NCI-H1417 treated with DMSO at 0.1 percent for 48 hours (cell line): ENCODE measurements around the gene CA12.
"Not testable (repeated sequence)": the region's sequence is repeated elsewhere in the genome, so short reads cannot be mapped to it uniquely, and the experiment has no call there.

Experiments used
- DNase-seq: peaks from one replicate; lab custom pipeline; 2025; lab: John Stamatoyannopoulos, UW

The CA12 gene

DNA sequence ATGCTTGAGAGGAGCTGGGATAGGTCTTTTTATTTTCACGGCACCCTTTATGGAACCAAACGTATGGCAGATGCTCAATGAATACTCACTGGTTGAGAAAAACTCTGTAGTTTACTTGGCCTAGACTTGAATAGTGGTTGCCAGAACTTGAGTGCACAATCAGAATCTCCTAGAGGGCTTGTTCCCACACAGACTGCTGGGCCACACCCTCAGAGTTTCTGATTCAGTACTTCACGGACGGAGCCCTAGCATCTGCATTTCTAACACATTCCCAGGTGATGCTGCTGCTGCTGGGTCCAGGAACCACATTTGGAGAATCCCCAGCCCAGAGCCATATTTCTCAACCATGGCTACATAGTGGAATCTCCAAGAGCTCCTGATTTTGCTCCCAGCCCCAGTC, 24.6 kb downstream of the CA12 start:
- DNase-seq = no peak

DNA sequence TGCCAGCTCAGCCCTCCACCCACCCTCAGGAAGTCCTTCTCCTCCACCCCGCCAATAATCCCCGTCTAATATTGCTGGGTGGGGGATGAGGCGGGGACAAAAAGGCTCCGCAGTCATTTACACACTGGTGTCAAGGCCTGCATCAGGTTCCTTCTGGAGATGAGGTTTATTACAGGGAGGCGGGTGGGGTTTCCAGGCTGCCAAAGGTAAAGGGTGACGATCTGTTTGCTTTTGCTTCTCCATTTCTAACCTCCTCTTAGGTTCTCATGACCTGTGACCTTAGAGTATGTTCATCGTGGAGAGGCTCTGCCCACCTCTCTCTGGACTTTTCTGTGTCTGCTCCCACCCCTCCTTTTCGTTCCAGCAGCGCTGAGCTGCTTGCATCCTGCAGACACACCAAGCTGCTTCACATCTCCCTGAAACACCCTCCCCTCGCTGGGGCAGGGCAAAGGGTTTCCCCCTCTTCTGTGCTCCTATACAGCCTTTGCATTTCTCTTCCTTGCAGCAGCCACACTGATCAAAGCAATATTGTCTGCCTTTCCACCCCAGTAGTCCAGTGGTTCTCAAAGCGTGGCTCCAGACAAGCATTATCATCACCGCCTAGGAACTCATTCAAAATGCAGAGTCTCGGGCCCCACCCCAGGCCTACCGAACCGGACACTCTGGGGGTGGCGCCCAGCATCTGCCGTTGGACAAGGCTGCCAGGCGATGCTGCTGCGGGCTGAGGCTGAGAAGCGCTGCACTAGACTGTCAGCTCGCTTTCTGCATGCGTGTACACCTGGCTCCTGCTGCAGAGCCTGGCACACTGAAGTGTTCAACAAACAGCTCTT, 26.6 kb downstream of the CA12 start:
- no peak for DNase-seq

DNA sequence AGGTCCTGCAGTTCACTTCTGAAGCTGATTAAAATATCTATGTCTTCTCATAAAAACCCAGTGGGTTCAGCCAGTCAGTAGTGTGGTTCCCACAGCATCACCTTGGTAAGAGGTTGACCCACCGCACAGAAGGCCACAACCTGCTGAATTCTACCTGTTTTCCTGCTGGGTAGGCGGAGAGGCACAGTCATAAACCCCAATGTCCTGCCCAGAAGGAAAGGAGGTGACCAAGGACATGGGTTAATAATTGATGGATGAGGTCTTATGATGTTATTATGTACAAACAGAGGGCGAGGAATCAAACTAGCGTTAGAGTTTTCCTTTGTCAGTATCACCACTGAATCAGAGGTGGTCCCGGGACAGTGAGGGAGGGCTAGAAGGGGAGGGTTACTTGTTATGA, 27.8 kb downstream of the CA12 start:
- no peak for DNase-seq

DNA sequence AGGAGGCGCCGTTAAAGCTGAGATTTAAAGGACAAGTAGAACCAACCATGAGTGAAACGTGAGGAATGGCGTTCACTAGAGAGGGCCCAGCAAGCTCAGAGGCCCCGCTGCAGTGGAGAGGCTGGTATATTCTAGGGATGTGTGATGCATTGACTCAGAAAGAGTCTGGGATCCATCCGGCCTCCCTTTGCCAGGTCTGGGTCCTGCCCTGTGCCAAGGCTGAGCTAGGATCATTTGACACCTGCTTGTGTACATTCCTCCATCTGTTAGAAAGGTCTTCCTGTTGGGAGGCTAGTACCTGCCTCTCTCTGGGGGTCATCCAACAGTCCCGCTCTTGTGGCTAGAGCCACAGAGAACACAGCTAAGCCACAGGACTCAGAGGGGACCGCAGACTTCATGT, 28.4 kb downstream of the CA12 start:
- no peak for DNase-seq

DNA sequence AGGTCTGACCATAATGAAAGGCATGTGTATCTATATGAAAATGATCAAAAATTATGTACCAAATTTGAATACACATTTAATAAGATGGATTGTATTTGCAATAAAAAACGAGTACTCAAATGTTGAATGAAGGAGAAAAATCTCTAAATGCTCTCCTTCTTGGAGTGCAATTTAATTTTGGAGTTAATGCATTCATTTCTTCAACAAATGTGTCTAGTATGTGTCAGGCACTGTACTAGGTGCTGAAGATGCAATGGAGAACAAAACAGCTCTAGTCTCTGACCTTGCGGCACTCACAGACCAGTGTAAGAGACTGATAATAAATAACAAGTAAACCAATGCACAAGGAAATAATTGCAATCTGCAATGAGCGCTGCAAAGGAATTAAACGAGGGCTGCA, 28.8 kb downstream of the CA12 start:
- no peak for DNase-seq

DNA sequence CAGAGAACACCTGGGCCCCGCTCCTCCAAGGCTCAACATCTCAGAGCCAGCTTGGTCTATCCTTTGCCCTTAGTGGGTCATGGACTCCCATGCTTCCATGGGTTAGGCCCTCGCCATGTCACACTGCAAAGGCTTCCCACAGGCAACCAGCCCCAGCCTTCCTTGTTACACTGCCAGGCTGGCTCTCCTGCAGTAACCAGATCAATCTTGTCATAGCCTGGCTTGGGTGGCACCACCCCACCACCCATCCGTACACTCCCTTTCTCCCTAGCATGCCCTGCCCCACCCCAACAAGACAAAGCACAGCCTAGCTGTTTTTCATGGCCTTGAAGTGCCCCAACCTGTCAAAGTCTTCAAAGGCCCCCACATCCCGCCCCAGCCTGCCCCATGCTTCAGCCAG, 30.5 kb downstream of the CA12 start:
- DNase-seq = no peak

DNA sequence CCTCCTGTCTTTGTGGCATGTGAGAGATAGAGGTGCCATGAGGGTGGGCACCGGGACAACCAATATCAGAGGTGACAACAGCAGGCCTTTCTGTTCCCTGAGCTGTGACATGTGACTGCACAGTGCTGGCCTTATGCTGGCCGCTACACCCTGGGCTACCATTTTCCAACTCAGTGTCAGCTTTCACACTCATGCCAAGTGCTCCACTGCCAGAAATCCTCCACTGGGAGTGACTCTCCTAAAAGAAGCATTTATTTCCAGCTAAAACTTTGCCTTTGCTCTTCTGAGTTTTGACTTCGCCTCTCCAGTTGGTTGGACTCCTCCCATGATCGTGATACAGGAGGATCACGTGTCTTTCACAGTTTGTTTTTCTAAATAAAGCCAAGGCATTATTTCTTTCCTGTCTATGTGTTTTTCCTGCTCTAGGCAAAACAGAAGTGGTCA, 31.4 kb downstream of the CA12 start:
- DNase-seq = no peak

DNA sequence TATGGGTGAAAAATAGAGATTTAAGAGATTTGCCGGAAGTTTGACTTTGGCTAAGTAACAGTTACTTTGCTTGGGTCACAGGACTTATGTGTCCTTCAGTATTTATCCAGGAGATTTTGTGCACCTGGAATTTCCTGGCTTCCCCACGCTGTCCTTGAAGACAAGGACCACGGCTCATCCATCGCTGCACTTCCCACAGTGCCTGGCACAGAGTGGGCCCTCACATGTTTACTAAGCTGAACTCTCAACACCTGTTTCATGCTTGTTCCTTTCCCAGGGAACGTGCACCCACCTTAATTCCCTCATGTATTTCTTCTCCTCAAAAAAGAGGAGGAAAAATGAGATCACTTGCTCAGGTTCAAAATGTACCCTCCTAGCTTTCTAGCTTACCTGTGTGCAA, 32.0 kb downstream of the CA12 start:
- DNase-seq = no peak

DNA sequence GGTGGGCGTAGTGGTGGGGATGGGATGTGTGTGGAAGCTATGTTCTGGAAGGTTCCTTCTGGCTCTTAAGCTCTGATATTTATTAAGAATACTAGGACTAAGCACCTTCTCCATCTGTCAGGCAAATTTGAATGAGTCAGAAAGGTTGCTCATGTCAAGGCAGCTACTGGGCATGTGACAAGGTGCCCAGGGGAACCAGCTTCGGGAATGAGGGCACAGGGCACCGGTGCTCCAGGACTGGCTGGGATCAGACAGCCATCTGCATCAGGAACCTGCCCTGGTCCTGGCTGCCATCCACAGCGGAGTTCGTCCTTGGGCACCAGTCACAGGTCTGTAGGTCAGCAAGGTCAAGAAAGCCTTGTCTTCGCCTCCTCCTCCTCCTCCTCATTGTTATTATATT, 32.5 kb downstream of the CA12 start:
- DNase-seq = no peak

DNA sequence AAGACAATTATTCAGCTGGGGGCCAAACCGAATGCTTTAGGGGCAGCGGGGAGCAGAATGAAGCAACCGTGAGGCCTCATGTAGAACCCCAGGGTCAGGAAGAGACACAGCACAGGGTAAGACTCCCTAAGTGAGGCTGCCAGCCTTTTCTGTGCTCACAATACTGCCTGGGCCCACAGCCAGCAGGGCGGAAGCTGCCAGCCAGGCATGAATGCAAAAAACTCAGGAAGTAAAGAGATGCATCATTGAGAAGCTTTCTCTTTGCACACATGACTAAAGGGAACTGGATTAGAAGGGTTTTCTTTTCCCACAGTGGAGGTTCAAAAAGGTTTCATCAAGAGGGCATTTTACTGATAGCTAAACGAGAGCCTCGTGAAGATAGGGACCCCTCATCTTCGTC, 33.3 kb downstream of the CA12 start:
- DNase-seq = no peak

DNA sequence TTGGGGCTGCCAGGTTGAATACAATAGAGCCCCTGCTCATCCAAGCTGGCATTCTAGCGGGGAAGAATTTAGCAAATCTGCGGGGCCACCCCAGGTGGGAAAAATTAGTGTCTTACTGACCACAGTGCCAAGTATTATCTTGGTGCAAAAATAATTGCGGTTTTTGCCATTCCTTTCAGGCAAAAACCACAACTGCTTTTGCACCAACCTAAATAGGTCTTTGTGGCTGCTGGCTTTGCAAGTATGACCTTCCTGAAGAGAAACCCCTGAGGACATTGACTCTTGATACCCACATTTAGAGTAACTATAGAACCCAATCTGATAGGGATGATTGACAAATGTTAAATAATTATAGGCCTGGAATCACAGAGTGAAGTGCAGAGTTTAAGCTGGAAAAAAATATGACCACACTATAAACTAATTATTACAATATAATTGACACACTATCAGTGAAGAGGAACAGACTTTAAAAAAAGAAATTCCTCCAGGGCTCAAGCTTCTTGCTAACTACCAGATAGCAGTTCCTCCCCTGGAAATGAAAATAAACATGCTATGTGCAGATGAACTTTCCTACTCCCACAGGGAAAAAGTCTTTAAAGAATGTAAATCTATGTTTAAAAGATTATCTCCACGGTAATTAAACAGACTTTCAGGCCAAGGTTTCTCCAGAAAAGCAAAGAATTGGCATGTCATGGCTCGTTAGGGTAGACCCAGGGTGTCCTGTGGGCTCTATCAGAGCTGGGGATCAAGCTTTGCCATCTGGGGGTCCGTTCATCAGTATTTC, 34.4 kb downstream of the CA12 start:
- no peak for DNase-seq

DNA sequence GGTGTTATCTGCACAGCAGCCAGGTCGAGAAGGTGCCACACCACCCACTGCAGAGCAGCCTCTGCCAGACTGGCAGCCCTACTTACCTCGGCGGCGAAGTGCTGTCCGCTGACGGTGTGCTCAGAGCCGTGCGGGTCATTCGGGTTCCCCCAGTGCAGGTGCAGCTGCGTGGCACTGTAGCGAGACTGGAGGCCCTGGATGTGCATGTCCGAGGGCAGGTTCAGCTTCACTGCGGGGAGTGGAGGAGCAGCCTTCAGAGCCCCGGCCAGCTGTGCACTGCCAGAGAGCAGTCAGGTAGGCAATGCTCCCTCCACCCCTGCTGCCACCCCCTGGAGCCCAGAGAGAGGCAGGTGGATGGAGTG, 36.3 kb downstream of the CA12 start:
- no peak for DNase-seq

DNA sequence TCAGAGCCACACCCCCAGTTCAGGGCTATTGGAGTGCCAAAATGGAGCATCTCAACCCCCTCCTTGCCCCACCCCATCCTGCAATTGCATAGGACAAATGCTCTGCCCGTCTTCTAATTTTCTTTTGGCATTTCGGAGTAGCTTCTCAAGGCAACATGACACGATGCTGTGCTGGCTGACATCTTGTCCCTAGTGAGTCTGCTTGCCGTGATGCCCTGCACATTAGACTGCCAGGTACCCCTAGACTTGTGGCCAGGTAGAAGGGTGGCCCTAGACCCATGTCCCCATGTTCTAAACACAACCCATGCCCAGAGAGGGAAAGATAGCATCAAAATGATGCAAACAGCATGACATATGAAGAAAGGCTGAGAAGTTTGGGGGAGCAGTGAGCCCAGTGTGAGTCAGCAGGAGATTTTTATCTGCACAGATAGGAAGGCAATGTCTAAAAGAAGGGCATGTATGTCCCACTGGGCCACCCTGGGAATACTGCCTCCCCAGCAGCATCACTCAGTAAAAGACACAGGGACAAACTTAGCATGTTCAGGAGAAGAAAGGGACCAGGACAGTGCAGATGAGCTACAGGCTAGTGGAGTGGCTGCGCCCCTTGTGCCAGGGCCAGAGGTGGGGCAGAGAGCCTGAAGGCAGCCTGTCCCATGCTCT, 36.8 kb downstream of the CA12 start:
- DNase-seq = no peak

DNA sequence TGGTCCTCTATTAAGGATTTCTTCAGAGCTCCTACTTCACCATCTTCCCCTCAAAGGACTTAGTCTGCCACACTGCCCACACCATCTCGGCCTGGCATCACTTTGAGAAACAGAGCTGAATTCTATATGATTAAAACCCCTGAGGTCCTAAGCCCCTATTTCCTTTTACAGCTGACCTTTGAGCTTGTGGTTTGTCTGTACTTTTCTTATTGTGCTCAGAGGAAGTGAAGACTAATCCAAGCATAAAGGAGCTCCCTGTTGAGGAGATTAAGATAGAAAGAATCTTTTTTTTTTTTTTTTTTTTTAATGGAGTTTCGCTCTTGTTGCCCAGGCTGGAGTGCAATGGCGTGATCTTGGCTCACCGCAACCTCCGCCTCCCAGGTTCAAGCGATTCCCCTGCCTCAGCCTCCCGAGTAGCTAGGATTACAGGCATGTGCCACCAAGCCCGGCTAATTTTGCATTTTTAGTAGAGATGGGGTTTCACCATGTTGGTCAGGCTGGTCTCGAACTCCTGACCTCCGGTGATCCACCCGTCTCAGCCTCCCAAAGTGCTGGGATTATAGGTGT, 38.6 kb downstream of the CA12 start:
- not testable (repeated sequence) for DNase-seq

DNA sequence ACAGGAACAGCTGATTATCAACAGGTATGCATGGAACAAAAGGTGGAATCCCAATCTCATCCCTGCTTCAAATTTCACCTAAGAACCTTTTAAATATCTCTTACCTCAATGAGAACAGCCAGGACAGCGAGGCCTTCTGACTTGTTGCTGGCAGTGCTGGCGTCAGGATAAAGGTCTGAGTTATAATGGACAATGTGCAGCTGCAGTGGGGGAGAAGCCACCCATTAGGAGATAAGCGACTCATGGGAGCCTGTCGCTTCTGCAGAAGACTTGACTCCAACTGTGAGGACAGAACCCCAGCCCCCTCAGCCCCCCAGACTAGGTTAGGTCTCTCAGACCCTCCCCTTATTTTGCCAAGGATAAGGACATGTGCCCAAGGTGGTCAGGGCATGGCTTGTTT, 39.7 kb downstream of the CA12 start:
- no peak for DNase-seq

DNA sequence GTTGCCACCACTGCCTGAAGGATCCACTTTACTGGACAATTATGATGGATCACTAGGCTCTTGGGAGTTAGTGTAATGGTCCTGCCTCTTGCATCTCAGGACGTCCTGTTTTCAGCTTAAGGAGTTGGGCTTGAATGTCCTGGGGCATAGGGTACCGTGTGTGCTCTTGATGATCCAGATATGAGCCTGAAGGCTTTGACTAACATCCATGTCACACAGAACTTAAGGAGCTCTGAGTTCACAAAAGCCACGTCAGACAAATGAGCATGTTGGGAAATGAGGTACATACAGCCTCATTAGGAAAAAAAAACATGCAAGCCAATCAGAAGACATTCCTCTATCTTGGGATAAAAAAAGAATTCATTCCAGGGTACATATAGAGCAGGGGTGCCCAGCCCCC, 40.8 kb downstream of the CA12 start:
- DNase-seq = no peak

DNA sequence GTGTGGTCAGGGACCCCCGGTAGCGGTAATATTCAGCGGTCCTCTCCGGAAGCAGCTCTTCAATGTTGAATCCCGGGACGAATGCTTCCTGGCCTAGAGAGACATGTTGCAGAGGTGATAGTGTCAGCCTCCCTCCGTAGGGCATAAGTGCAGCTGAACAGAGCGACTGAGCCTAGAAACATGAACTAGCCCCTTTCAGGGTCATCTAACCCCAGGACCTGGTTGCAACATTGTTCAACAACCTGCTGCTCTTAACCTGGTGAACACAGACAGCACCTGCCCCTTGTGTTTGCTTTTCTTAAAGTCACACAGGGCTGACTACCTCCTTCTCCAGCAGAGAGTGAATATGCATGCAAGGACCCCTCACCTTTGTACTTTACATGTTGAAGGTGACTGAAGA, 41.3 kb downstream of the CA12 start:
- no peak for DNase-seq

DNA sequence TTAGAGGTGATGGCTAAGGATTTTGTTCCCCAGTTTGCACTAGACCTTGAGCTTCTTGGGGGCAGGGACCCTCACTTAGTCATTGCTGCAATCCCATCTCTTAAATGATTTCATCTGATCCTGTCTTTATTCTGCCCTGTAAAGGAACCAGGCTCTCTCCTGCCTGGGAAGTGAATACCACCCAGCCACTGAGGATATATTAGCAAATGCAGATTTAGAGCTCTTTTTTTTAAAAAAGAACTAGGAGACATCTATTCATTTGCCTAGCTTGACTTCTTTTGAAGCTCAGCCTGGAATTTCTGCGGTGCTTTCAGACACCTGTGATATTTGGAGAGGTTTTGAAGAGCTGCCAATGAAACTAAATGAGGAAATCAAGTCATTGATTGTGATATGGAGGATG, 41.8 kb downstream of the CA12 start:
- no peak for DNase-seq

DNA sequence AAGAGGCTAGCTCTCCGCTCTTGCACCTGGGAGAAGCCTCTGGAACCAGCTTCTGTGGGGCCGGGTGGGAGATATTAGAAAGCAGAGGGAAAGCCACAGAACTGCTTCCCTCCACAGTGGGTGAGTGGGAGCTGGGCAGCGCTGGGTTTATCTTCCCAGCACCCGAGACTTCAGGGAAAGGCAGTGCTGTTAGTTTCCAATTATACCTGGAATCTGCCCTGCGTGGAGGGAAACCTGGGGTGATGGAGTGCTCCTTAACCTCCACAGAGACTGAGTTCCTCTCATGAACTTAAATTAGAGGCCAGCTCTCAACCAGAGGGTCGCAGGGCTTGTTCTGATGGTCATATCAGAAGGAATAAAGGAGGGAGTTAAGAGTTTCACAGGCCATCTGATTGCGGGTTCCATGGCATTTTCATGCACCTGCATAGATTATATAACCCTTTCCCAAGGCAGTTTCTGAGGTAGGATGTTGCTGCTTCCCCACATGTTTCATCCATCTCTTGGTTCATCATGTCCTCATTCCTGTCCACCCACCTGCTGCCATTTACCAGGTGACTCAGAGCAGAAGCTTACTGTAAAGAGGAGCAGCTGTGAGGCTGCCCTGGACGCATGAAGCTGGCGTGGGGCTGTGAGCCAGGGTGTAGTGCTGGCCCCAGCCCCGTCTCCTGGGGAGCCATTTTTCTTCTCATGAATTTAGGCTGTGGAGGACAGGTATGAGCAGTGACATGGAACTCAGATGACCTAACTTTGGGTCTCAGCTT, 42.5 kb downstream of the CA12 start:
- DNase-seq = no peak

DNA sequence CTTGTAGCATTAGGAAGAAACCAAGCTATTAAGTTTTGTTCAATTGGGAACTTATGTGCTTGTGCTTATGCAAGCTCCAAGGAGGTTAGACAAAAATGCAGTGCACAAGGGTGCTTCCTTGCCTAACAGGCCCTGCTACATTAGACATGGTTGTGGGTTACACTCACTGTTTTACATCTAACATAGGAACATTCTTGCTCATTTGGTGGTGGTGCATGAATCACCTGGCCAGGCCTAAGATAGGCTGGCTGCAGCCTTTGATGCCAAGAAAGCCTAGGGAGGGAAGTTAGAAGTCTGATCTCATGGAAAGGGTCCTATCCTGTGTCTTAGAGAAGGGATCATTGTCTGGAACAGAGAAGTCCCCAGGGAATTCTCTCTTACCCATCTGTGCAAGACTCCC, 43.5 kb downstream of the CA12 start:
- no peak for DNase-seq

DNA sequence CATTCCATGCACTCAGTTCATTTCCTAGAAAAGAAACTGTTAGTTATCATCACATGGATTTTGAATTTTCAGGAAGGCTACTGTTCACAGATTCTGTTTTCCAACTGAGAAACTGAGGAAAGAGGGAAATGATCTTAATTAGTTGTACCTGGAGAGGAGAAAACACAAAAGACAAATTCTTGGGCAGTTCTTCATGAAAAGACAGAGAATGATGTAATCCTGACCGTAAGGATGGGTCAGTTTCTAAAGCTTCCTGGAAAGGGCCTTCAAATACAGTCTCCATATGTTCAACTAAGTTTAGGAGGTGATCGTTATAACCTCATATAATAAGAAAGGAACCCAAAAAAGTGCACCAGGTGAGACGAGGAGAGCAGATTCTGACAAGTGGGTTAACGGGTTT, 44.6 kb downstream of the CA12 start:
- DNase-seq = no peak
